HCT116 (cell line): ENCODE measurements around the gene TP63.

ENCODE experiments used
- POLR2A ChIP-seq: IDR thresholded peaks from 2 replicates; pipeline ENCODE4 v1.7.0; 2011; ENCODE audit warnings: borderline replicate concordance; ENCODE audit not compliant: insufficient read depth, insufficient read length; ENCODE audit errors: extremely low read depth
- POLR2AphosphoS5 ChIP-seq: IDR thresholded peaks from 2 replicates; pipeline ENCODE4 v1.6.1; 2011; ENCODE audit warnings: mild to moderate bottlenecking, low read depth, low read length, moderate library complexity

- TF ChIP-seq POLR2A (no peak), POLR2AphosphoS5 (no peak)
These were observed 25.5 kb upstream of the TP63 start for GRCh38 chr3:189605717-189606116.
